ENCODE data around the gene CLRN3.
A peak's percentile ranks its signal among the peaks of the same experiment; 100 is the strongest.

Gene CLRN3

GRCh38 chr10:127872011-127872761 lies 20.6 kb downstream of the CLRN3 start:
- DNase-seq = no peak

- no peak for DNase-seq
Measured at GRCh38 chr10:127871631-127872010, 21.1 kb downstream of the CLRN3 start.

DNA sequence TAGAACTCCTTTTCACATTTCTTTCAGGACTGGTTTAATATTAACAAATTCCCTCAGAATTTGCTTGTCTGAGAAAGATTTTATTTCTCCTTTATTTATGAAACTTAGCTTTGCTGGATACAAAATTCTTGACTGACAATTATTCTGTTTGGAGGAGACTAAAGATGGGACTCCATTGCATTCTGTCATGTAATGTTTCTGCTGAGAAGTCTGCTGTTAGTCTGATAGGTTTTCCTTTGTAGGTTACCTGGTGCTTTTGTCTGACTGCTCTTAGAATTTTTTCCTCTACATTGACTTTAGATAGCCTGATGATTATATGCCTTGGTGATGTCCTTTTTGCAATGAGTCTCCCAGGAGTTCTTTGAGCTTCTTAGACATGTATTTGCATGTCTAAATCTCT lies 23.4 kb downstream of the CLRN3 start:
- DNase-seq = no peak

DNA sequence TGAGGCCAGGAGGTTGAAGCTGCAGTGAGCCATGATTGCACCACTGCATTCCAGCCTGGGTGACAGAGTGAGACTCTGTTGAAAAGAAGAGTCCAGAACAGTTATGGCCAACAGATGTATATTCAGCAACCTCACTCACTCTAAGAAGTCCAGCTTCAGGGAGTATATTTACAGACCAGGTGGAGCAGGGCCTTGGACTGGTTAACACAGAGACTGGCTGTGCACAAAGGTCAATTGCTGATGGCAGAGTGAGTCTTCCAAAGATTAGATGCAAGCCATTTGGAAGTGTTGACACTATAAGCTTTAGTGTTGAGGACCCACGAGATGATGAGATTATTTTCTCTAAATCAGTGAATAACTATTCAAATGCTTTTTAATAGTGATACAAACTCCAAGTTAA lies 24.9 kb downstream of the CLRN3 start:
- no peak for DNase-seq

DNA sequence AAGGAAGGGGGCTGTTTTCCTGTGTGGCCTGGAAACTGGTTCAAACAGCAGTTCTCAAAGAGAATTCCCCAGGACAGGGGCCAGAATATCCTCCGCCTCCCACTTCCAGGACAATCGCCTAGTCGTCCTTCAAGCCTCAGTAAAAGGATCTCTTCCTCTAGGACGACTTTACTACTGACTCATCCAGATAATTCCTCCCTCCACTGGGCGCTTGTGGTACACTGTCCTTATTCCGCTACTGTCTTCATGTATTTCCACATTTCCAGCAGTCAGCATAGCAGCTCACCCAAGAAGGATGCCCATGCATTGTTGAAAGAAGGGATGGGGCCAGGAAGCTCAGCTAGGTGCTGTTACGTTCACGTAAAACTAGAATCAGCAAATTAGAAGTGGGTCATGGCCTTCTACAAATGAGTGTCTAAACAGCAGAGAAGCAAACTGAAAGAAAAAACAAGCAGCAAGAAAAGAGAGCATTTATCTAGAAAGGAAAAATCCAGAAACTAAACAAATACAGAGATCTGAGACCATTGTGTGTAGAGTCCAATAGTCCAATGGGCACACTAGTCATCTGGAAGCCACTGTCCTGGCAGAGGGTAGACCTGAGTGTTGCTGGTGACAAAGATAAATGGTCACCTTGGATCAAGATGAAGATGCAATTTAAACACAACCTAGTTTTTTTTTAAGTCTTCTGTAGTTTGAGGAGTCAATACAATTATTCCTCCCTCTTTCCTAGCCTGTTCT lies 26.3 kb downstream of the CLRN3 start:
- DNase-seq = no peak

DNA sequence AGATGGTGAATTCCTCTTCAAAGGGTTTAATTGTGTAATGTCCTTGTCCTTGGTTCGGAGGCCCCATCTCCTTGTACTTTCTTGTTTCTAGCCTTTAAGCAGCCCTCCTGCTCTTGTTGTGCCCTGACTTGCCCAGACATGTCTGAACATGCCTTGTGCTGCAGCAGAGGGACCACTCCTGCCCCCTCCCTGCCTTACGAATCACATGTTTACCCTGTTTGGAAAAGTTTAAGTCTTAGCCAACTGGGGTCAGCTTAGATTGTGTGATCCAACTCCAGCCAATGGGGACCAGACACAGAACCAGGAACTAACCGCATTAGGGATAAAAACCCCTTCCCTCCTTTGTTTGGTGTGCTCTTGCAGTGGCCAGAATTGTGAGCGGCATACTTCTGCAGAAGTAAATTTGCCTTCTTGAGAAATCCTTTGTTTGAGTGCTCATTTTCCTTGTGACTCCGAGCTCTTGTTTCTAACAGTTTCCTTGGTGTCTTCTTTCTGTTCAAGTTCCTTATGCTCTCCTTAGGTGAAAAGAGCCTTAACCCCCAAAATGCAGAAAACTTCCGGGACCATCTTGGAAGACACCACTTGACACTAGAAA lies 29.4 kb downstream of the CLRN3 start:
- no peak for DNase-seq

DNA sequence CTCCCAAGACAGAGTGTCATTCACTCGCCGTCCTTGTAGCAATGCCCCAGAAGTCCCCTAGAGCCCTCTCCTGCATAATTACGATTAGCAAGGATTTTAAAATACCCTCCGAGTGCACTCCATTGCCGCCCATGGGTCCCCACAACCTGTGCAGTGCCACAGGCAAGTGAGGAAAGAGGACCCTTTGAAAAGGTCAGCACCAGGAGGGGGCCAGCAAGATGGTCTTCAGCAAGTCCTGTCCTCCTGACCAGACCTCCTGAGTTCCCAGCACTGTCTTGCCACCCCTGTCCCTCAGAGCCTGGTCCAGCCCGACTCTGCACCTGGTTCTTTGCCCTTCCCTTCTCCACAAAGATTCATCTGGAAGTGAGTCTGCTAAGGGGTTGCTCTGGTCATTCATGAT lies 32.1 kb downstream of the CLRN3 start:
- no peak for DNase-seq

DNA sequence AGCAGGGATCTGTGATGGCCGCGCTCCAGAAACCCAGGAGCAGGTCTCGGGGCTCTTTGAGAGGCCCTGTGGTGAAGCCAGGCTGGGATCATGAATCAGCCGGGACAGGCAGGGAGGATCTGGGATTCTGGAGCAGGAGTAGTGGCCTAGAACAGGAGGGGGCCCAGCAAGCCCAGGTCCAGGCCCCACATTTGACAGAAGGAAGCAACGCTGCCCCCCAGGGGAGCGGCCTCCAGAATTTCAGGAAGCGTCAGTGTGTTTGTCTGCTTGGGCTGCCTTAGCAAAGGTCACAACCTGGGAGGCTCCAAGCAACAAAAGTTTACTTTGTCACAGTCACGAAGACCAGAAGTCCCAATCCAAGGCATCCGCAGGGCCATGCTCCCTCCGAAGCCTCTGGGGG lies 36.8 kb downstream of the CLRN3 start:
- no peak for DNase-seq

GRCh38 chr10:127855591-127855881 lies 37.2 kb downstream of the CLRN3 start:
- no peak for DNase-seq

DNA sequence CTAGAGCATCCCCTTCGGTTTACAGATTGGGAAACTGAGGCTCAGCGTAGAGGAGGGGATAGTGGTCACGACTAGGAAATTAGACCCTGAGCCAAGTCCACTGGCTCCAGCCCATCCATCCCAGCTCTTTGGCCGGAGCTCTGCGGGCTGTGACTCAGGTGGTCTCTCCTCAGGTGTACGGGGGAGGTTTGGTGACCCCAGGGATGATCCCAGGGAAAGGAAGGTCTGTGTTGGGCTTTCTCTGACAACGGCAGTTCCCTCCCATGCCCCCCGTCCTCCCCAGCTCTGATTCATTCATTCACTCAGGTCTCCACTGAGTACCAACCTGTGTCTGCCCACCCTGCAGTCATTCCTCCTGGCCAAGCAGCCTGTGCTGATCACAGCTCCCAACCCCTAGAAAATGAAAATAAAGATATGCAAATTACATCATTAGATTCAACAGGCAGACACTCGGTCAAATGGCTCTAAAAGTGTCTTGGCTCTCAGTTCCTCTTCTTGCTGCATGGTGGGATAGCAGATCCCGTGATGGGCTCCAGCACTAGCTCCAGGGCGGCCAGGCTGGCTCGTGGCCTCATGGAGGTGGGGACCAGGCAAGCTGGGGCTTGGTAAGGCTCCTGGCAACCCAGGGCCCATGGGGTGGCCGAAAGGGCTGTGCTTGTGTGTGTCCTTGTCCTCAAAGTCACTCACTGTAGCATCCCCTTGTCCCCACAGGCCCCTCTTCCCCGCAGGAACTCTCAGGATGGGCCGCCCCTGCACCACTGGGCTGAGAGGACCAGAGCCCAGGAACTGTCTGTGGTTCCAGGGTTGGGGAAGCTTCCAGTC lies 37.8 kb downstream of the CLRN3 start:
- peak; percentile 39 for DNase-seq

DNA sequence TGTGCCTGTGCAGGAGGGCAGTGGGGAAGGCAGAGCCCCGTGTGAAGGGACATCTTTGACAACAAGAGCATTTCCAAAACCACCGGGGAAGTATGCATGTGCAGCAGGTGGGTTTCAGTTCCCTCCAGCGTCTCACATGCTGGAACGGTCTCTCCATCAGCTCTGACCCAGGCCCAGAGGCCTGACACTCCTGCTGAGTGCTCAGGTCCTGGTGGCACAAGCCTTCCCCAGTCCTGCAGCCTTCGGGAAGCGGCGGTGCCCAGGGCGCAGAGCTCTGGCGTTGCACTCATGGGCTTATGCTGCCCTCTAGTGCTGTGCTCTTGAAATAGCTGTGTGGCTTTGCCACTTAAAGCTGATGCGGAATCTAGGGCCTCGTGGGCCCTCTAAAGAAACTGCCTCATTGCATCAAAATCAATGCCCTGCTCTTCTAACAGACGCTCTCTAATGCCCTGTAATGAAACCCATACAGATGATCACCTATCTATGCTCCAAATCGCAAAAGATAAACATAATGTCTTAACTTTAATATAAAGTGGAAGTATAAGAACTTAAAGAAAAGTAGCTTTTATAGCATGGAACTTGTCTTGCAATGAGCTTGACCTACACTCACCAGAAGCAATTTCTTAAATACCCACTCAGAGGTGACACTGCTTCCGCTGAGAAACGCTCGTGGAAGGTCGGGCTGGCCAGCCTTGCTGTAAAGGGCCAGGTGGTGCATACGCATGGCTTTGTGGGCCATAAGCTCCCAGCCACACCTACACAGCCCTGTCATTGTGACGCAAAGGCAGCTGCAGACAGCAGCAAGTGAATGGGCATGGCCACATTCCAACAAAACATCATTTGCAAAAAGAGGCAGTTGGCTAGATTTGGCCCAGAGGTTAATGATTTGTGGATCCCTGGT lies 38.6 kb downstream of the CLRN3 start:
- peak; percentile 62 for DNase-seq

GRCh38 chr10:127852456-127852855 lies 40.3 kb downstream of the CLRN3 start:
- DNase-seq = no peak

- no peak for DNase-seq
Measured at GRCh38 chr10:127851661-127852194, 41.0 kb downstream of the CLRN3 start.

GRCh38 chr10:127850944-127851343 lies 41.8 kb downstream of the CLRN3 start:
- no peak for DNase-seq

GRCh38 chr10:127849921-127850320 lies 42.8 kb downstream of the CLRN3 start:
- no peak for DNase-seq

GRCh38 chr10:127849224-127849623 lies 43.5 kb downstream of the CLRN3 start:
- no peak for DNase-seq

DNA sequence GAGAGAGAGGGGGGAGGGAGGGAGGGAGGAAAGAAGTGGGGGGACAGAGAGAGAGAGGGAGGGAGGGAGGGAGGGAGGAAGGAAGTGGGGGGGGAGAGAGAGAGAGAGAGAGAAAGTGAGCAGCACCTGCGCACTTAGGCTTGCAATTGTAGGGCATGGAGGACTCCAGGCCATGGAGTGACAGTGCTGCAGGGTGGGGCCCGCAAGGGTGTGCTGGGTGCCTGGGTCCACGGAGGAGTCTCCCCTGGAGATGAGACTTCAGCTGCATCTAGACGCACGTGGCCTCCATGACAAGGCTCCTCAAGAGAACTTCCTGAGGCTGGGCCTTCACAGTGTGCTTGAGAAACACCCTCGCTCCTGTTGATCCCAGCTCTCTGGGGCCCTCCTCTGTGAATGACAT lies 44.5 kb downstream of the CLRN3 start:
- no peak for DNase-seq

DNA sequence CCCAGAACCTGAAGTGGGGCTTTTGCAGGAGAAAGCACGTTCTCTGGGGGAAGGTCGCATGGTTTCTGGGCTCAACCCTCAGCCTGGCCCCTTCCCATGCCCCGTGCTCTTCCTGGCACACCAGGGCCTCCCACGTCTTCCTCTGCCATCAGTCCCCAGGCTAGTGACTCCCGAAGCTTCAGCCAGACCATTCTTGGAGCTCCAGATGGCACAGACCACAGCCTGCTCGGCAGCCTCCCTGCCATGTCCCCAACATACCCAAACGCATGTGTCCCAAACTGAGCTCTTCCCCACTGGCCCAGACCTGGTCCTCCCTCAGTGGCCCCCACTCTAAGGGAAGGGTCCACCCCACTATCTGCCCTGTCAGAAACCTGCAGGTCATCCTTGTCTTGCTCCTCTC lies 47.0 kb downstream of the CLRN3 start:
- DNase-seq = no peak

DNA sequence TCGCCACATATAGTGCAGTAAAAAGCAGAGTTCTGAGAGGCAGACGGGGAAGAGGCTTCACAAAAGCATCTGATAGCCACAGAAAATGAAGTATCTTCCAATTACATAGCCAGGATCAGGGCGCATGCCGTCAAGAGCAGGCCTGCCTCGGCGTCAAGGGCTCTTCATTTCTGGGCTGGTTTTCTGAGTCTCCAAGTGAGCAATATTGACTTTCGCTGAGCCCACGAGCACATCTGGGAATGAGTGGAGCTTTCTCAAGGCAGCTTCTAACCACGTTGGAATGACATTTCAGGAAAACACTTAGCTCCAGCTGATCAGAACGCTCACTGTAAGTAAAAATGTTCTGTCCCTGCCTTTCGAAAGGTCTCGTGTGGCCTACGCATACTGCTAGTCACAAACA lies 51.9 kb downstream of the CLRN3 start:
- DNase-seq = no peak

DNA sequence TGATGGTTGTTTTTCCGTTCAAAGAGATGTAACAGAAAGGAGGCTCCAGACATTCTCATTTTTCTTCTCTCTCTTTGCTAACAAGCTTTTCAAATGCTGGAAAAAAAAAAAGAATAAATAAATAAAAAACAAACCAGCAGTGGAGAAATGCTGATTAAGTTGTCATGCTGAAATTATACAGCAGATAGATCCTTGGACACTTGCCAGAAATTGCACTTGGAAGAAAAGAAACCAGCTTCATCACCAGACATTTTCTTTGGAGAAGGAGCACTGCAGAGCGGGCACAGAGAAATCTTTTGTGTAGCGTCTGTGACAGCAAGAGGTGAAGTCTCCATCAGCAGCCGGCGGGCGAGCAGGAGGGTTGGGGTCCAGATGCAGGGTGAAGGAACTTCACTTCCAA lies 55.8 kb downstream of the CLRN3 start:
- no peak for DNase-seq

DNA sequence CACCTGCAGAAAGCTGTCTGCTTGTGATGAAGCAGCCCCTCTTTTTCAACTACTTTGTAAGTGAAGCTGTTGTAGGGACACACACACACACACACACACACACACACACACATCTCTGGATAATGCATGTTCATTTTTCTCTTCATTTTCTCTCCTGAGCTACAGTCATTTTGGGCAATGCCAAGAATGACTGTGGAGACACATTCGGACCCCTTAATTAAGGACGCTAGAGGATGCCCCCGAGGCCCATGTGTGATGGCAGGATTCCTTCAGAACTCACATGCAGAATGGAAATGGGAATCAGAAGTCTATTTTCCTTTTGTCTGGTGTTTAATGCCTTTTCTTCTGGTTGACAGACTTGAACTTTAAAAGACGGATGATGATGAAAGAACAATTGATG lies 56.6 kb downstream of the CLRN3 start:
- no peak for DNase-seq

GRCh38 chr10:127834791-127835190 lies 58.0 kb downstream of the CLRN3 start:
- no peak for DNase-seq
